GM12874 (cell line): ENCODE results near the gene SRP19.

Experiments
- TF ChIP-seq, protein P1 (sequence below): IDR thresholded peaks from 2 replicates; pipeline ENCODE4 v1.5.1; 2011; ENCODE audit warnings: low read depth, mild to moderate bottlenecking, control low read depth, low read length, moderate library complexity; ENCODE audit not compliant: insufficient read depth

Gene SRP19

DNA sequence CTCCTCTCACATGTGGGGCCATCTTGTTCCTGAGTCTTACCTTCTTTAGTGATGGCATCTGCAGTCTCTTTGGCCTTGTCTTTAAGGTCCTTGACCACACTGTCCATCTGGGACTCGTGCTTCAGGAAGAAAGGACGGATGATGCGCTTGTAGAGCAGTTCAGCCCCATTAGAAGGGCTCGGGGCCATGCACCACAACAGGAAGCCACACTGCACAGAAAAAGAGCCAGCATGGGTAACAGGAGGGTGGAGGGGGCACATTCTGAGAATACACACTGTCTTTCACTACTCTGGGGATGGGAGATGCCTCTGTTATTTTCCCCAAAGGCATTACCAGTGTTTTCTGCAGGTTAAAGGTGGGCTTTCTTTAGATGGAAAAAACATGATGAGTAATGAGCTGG lies 25.9 kb downstream of the SRP19 start:
- TF ChIP-seq, protein P1, sequence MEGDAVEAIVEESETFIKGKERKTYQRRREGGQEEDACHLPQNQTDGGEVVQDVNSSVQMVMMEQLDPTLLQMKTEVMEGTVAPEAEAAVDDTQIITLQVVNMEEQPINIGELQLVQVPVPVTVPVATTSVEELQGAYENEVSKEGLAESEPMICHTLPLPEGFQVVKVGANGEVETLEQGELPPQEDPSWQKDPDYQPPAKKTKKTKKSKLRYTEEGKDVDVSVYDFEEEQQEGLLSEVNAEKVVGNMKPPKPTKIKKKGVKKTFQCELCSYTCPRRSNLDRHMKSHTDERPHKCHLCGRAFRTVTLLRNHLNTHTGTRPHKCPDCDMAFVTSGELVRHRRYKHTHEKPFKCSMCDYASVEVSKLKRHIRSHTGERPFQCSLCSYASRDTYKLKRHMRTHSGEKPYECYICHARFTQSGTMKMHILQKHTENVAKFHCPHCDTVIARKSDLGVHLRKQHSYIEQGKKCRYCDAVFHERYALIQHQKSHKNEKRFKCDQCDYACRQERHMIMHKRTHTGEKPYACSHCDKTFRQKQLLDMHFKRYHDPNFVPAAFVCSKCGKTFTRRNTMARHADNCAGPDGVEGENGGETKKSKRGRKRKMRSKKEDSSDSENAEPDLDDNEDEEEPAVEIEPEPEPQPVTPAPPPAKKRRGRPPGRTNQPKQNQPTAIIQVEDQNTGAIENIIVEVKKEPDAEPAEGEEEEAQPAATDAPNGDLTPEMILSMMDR = no peak

DNA sequence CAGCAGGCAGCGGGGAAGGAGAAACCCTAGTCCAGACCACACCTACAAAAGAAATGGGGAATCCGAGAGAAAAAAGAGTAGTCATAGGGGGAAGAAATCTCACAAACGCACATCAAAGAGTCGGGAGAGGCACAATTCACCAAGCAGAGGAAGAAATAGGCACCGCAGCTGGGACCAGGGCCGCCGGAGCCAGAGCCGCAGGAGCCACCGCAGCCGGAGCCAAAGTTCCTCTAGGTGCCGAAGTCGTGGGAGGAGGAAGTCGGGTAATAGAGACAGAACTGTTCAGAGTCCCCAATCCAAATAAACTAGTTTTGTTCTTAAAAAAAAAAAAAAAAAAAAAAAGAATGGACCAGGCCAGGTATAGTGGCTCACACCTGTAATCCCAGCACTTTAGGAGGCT lies 31.7 kb downstream of the SRP19 start:
- TF ChIP-seq, protein P1 = no peak

DNA sequence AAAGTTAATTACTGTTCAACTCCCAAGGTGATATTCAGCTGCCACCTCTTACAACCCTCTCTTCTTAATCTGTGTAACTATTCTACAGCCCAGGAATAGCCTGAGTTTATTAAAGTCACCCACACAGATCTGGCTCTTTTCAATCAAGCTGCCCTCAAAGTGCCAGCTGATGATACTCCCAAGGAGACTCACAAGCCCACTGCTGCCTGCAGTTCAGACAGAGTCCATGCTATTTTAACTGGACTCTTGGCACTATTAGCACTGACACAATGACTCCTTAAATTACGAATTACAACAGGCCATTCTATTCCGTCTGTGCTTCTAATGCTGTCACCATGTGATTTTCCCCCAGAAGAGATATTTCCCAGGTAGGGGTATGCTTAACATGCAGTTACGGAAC lies 34.6 kb downstream of the SRP19 start:
- TF ChIP-seq, protein P1 = no peak

DNA sequence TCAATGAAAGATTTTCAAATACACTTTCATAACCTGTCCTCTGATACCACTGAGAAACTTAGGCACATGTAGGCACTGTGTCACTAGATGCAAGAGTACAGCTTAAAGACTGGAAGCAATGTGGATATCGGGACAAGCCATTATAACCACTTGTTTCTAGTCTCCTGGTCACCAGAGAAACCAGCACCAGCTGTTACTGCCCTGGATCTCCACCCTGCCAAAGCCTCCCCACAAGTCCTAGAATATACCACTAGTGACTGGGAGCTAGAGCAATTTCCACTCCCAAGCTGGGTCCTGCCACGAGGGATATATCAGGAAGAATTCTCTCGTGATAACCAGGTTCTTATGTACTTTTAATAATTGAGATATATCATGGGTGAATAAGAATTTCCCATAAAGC lies 41.5 kb downstream of the SRP19 start:
- TF ChIP-seq, protein P1 = no peak

DNA sequence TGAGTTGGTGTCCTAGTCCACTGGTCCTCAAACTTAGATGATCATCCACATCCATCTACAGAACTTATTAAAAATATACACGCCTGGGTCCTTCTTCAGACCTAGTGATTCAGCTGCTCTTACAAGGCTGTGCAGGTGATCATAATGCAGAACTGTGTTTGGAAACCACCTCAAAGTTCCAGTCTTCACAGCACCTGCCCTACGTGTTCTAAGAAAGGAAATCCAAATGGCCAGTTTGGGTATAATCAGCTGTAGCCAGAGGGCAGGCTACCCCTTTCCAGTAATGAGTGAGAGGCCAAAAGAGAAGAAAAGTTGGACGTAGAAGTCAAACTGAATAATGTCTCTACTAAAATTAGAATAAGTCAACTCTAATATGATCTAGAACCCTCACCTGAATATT lies 45.5 kb downstream of the SRP19 start:
- TF ChIP-seq, protein P1 = no peak

DNA sequence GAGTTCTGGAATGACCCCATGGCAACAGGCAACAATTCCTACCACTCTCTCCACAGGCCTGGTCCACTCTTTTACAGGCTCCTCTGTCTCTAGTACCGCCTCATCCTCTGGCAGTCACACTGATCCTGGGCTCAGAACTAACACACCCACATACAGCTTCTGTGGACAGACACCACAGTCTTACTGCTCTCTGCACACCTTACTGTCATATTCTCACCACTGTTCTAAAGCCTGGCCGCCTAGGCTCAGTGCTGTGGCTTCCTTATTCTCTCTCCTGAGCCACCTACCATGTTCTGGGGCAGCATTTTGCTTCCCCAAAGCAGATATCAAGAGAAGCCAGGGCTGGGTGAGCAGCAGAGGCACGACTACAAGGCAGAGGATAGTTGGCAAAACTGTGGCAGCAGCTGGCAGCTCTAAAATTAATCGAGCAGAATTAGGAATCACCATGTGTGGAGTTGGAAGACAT lies 46.1 kb downstream of the SRP19 start:
- TF ChIP-seq, protein P1 = no peak

DNA sequence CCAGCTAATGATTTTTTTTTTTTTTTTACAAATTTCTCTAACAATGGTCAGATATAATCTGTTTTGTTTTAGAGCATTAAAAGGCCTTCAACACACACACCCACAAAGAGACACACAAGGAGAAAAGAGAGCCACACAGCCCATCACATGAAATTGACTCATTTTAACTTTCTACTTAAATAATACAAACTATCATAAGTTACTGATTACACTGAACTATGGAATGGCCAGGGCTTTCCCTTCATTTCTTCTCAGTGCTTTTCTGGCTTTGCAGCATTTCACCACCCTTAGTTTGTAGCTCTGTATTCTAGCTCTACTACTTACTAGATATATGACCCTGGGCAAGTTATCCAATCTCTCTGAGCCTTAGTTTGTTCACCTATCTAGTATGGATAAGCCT lies 47.8 kb downstream of the SRP19 start:
- TF ChIP-seq, protein P1 = no peak

DNA sequence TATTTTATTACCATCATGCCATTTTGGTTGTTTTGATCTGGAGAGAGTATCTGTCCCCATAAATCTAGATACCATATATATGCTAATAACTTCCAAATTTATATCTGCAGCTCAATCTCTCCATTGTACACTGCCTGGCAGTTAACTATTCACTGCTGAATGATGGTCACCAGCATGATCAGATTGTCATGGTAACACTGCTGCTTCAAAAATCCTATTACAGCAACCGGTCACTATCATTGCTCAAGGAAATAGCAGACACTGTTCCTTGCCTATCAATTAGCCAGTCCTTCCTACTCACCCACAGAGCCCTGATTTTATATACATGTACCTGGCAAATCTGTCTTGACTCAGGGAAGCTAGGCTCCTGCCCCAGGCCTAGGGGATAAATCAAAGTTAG lies 49.4 kb downstream of the SRP19 start:
- TF ChIP-seq, protein P1 = no peak
